ENCODE data around the gene KCNJ5.
A peak's percentile ranks its signal among the peaks of the same experiment; 100 is the strongest.

KCNJ5 gene

DNA sequence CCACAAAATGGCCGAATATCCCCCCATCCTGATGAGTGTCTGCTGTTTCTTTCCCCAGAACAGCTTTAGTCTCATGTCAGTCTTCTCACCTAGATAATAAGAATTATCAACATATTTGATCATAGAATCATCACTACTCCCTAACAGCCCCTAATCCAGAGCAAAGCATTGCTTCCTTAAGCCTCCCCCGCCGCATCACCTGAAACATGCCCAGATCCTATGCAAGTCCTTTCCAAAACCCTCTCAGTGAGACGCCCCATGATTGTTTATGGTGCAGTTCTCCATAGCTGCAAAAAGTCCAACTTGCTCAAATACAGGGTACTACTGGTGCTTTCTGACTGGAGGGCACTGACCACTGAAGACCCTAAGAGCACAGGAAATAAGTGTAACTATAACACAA lies 44.2 kb upstream of the KCNJ5 start:
- Histone ChIP-seq H3K4me3 (ENCODE audit: insufficient read depth in 1 of 2, low read depth in 1 of 2, low read length in 2 of 2) (no peak overlapping the region), H3K4ac (ENCODE audit: low read depth in 1 of 2, low read length in 2 of 2) (no peak overlapping the region), H3K27ac (ENCODE audit: low read length, poor library complexity, severe bottlenecking) (no peak overlapping the region), H3K27me3 (ENCODE audit: control insufficient read depth in 1 of 2, insufficient read depth in 1 of 2, low read length in 2 of 2) (peaks cover 10 to 39% of the 10 kb centered on the region in 2 experiments), H3K9ac (ENCODE audit: low read length) (no peak overlapping the region), H3K4me1 (ENCODE audit: control insufficient read depth, insufficient read depth, low read depth, low read length) (no peaks in the 10 kb centered on the region), H2AFZ (ENCODE audit: low read depth, low read length) (no peak overlapping the region), H3K23ac (ENCODE audit: low read length in 2 of 2) (no peak overlapping the region), H4K8ac (ENCODE audit: low read length) (no peak overlapping the region), H3K36me3 (ENCODE audit: control insufficient read depth in 1 of 2, insufficient read depth in 2 of 2, low read depth in 1 of 2, low read length in 2 of 2) (no peaks in the 10 kb centered on the region), H3K9me3 (ENCODE audit: control insufficient read depth, low read length) (no peaks in the 10 kb centered on the region), H3K18ac (ENCODE audit: low read depth in 1 of 2, low read length in 2 of 2) (no peak overlapping the region), H3K4me2 (ENCODE audit: low read length, poor library complexity, severe bottlenecking) (no peak overlapping the region), H2BK15ac (ENCODE audit: low read depth, poor library complexity, severe bottlenecking) (no peak overlapping the region), H2AK5ac (ENCODE audit: low read length, severe bottlenecking) (no peak overlapping the region), H3K14ac (ENCODE audit: low read length in 2 of 2) (no peak overlapping the region), H2BK12ac (ENCODE audit: low read length in 2 of 2) (no peak overlapping the region), H3K79me1 (replicated peaks; ENCODE audit: low read length, poor library complexity, severe bottlenecking) (no peaks in the 10 kb centered on the region), H2BK5ac (ENCODE audit: low read depth, low read length, poor library complexity, severe bottlenecking) (no peak overlapping the region), H4K91ac (ENCODE audit: low read length) (no peak overlapping the region), H2BK120ac (ENCODE audit: low read depth, low read length) (no peak overlapping the region)
- DNase-seq, result no peak
- WGBS, result 95% methylated on average over 4 of the region's 4 CpGs

DNA sequence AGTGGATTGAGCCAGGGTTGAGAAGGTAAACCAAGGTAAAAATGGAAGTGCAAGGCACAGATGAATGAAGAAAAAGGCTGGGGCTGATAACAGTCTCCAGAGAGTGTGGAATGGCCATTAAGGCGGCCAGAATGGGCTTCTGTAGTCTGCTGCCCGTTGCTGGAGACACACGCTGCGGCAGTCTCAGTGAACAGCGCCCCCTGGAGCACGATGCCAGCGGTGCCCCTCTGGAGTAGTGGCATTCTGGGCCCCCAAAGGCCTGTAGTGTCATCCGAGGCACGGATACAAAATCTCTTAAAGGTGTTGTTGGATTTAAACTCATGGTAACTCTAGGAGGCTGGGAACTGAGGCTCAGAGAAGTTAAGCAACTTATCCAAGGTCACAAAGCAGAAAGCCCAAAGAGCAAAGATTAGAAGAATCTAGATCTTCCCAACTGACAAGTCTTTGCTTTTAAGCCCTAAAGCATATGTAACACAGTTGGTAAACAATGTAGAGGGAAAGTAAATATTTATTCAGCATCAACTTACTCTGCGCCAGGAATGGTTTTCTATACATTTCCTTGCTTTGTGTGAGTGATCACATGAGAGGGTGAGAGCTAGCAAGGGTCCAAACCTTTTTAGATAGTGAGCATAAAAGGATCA lies 42.2 kb upstream of the KCNJ5 start:
- no peak overlapping the region for H2AFZ ChIP-seq (ENCODE audit: low read depth, low read length)
- H2BK5ac ChIP-seq (ENCODE audit: low read depth, low read length, poor library complexity, severe bottlenecking), result no peak overlapping the region
- H3K4me1 ChIP-seq (ENCODE audit: control insufficient read depth, insufficient read depth, low read depth, low read length), result no peaks in the 10 kb centered on the region
- no peak overlapping the region for H3K9ac ChIP-seq (ENCODE audit: low read length)
- H3K27me3 ChIP-seq (ENCODE audit: control insufficient read depth in 1 of 2, insufficient read depth in 1 of 2, low read length in 2 of 2), result peaks cover 15 to 40% of the 10 kb centered on the region in 2 experiments
- peak; percentile 43 for DNase-seq
- H2BK15ac ChIP-seq (ENCODE audit: low read depth, poor library complexity, severe bottlenecking), result no peak overlapping the region
- no peak overlapping the region for H3K18ac ChIP-seq (ENCODE audit: low read depth in 1 of 2, low read length in 2 of 2)
- H3K4me2 ChIP-seq (ENCODE audit: low read length, poor library complexity, severe bottlenecking), result no peak overlapping the region
- H3K23ac ChIP-seq (ENCODE audit: low read length in 2 of 2), result no peak overlapping the region
- 21% methylated on average over 8 of the region's 10 CpGs for WGBS
- no peak overlapping the region for H2BK120ac ChIP-seq (ENCODE audit: low read depth, low read length)
- H2AK5ac ChIP-seq (ENCODE audit: low read length, severe bottlenecking), result no peak overlapping the region
- no peak overlapping the region for H2BK12ac ChIP-seq (ENCODE audit: low read length in 2 of 2)
- H3K27ac ChIP-seq (ENCODE audit: low read length, poor library complexity, severe bottlenecking), result no peak overlapping the region
- no peak overlapping the region for H4K8ac ChIP-seq (ENCODE audit: low read length)
- H3K9me3 ChIP-seq (ENCODE audit: control insufficient read depth, low read length), result no peaks in the 10 kb centered on the region
- no peaks in the 10 kb centered on the region for H3K79me1 ChIP-seq (replicated peaks; ENCODE audit: low read length, poor library complexity, severe bottlenecking)
- H3K14ac ChIP-seq (ENCODE audit: low read length in 2 of 2), result no peak overlapping the region
- no peak overlapping the region for H4K91ac ChIP-seq (ENCODE audit: low read length)
- no peak overlapping the region for H3K4me3 ChIP-seq (ENCODE audit: insufficient read depth in 1 of 2, low read depth in 1 of 2, low read length in 2 of 2)
- no peak overlapping the region for H3K4ac ChIP-seq (ENCODE audit: low read depth in 1 of 2, low read length in 2 of 2)
- no peaks in the 10 kb centered on the region for H3K36me3 ChIP-seq (ENCODE audit: control insufficient read depth in 1 of 2, insufficient read depth in 2 of 2, low read depth in 1 of 2, low read length in 2 of 2)

DNA sequence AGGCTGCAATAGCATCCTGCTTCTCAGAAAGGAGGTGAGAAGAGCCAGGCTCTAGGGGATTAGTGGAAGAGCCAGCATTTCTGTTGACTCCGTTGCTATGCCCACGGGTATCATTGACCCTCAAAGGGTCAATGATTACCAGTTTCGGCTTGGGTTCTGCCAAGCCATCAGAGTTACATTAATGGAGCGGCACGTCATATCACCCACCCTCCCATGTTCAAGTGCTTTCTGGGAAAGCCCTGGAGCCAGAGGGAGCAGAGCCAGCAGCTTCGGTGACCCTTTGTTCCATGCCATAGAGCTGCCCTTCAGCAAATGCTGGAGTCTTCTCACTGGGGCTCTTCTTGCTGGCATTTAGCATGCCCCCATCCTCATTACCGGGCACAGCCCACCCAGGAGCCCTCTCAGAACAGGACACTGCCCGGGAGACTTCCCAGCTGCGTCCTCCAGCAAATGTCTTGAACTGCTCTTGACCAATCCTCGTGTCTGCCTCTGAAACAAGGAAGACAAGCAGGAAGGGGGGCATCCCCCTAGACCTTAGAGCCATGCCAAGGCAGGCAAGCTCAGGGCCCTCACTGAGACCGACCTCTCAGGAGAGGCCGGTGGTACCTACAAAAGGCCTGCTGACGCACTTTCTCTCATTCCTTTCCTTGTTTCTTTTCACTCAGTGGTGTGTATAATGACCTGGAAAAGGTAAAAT lies 38.7 kb upstream of the KCNJ5 start:
- H3K18ac ChIP-seq (ENCODE audit: low read depth in 1 of 2, low read length in 2 of 2), result no peak overlapping the region
- H2BK15ac ChIP-seq (ENCODE audit: low read depth, poor library complexity, severe bottlenecking), result no peak overlapping the region
- no peak overlapping the region for H3K4me2 ChIP-seq (ENCODE audit: low read length, poor library complexity, severe bottlenecking)
- no peak overlapping the region for H2BK12ac ChIP-seq (ENCODE audit: low read length in 2 of 2)
- no peaks in the 10 kb centered on the region for H3K36me3 ChIP-seq (ENCODE audit: control insufficient read depth in 1 of 2, insufficient read depth in 2 of 2, low read depth in 1 of 2, low read length in 2 of 2)
- no peak overlapping the region for H2BK5ac ChIP-seq (ENCODE audit: low read depth, low read length, poor library complexity, severe bottlenecking)
- H2AFZ ChIP-seq (ENCODE audit: low read depth, low read length), result no peak overlapping the region
- H2AK5ac ChIP-seq (ENCODE audit: low read length, severe bottlenecking), result no peak overlapping the region
- H3K9me3 ChIP-seq (ENCODE audit: control insufficient read depth, low read length), result no peaks in the 10 kb centered on the region
- WGBS, result 90% methylated on average over 10 of the region's 13 CpGs
- no peak overlapping the region for H3K23ac ChIP-seq (ENCODE audit: low read length in 2 of 2)
- H3K79me1 ChIP-seq (replicated peaks; ENCODE audit: low read length, poor library complexity, severe bottlenecking), result no peaks in the 10 kb centered on the region
- H3K9ac ChIP-seq (ENCODE audit: low read length), result no peak overlapping the region
- H3K4ac ChIP-seq (ENCODE audit: low read depth in 1 of 2, low read length in 2 of 2), result no peak overlapping the region
- no peak overlapping the region for H3K14ac ChIP-seq (ENCODE audit: low read length in 2 of 2)
- H3K27ac ChIP-seq (ENCODE audit: low read length, poor library complexity, severe bottlenecking), result no peak overlapping the region
- no peak overlapping the region for H4K91ac ChIP-seq (ENCODE audit: low read length)
- no peak overlapping the region for H3K4me3 ChIP-seq (ENCODE audit: insufficient read depth in 1 of 2, low read depth in 1 of 2, low read length in 2 of 2)
- H3K4me1 ChIP-seq (ENCODE audit: control insufficient read depth, insufficient read depth, low read depth, low read length), result no peaks in the 10 kb centered on the region
- H2BK120ac ChIP-seq (ENCODE audit: low read depth, low read length), result no peak overlapping the region
- H3K27me3 ChIP-seq (ENCODE audit: control insufficient read depth in 1 of 2, insufficient read depth in 1 of 2, low read length in 2 of 2), result peaks cover 24 to 48% of the 10 kb centered on the region in 2 experiments
- DNase-seq, result no peak
- no peak overlapping the region for H4K8ac ChIP-seq (ENCODE audit: low read length)

DNA sequence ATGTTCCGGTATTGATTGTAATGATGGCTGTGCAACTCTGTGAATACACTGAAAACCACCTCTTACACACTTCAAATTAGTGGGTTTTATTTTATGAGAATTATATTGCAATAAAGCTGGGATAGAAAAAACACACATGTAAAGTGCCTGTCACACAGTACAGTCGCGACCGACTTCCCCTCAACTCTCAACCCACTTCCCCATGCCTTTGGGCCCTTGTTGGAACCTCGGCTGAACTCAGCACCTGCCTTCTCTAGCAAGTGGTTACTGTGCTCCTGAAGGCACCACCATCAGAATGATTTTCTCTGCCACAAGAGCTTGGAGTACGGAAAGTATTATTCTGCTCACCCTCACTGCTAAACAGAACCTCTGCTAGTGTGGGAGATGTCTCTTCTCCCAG lies 37.6 kb upstream of the KCNJ5 start:
- H3K36me3 ChIP-seq (ENCODE audit: control insufficient read depth in 1 of 2, insufficient read depth in 2 of 2, low read depth in 1 of 2, low read length in 2 of 2), result no peaks in the 10 kb centered on the region
- H3K4me3 ChIP-seq (ENCODE audit: insufficient read depth in 1 of 2, low read depth in 1 of 2, low read length in 2 of 2), result no peak overlapping the region
- peaks cover 29 to 55% of the 10 kb centered on the region in 2 experiments for H3K27me3 ChIP-seq (ENCODE audit: control insufficient read depth in 1 of 2, insufficient read depth in 1 of 2, low read length in 2 of 2)
- H3K4ac ChIP-seq (ENCODE audit: low read depth in 1 of 2, low read length in 2 of 2), result no peak overlapping the region
- H2AK5ac ChIP-seq (ENCODE audit: low read length, severe bottlenecking), result no peak overlapping the region
- no peak overlapping the region for H3K4me2 ChIP-seq (ENCODE audit: low read length, poor library complexity, severe bottlenecking)
- no peak overlapping the region for H3K18ac ChIP-seq (ENCODE audit: low read depth in 1 of 2, low read length in 2 of 2)
- no peak for DNase-seq
- H3K14ac ChIP-seq (ENCODE audit: low read length in 2 of 2), result no peak overlapping the region
- H4K8ac ChIP-seq (ENCODE audit: low read length), result no peak overlapping the region
- no peak overlapping the region for H2BK120ac ChIP-seq (ENCODE audit: low read depth, low read length)
- no peaks in the 10 kb centered on the region for H3K4me1 ChIP-seq (ENCODE audit: control insufficient read depth, insufficient read depth, low read depth, low read length)
- no peaks in the 10 kb centered on the region for H3K79me1 ChIP-seq (replicated peaks; ENCODE audit: low read length, poor library complexity, severe bottlenecking)
- H3K9me3 ChIP-seq (ENCODE audit: control insufficient read depth, low read length), result no peaks in the 10 kb centered on the region
- no peak overlapping the region for H2AFZ ChIP-seq (ENCODE audit: low read depth, low read length)
- no peak overlapping the region for H4K91ac ChIP-seq (ENCODE audit: low read length)
- WGBS, result 92% methylated on average over 5 of the region's 6 CpGs
- H2BK15ac ChIP-seq (ENCODE audit: low read depth, poor library complexity, severe bottlenecking), result no peak overlapping the region
- no peak overlapping the region for H3K9ac ChIP-seq (ENCODE audit: low read length)
- H2BK5ac ChIP-seq (ENCODE audit: low read depth, low read length, poor library complexity, severe bottlenecking), result no peak overlapping the region
- H3K27ac ChIP-seq (ENCODE audit: low read length, poor library complexity, severe bottlenecking), result no peak overlapping the region
- H2BK12ac ChIP-seq (ENCODE audit: low read length in 2 of 2), result no peak overlapping the region
- H3K23ac ChIP-seq (ENCODE audit: low read length in 2 of 2), result no peak overlapping the region
